ENCODE measurements around the gene CNIH1.

- TF ChIP-seq, protein P1, sequence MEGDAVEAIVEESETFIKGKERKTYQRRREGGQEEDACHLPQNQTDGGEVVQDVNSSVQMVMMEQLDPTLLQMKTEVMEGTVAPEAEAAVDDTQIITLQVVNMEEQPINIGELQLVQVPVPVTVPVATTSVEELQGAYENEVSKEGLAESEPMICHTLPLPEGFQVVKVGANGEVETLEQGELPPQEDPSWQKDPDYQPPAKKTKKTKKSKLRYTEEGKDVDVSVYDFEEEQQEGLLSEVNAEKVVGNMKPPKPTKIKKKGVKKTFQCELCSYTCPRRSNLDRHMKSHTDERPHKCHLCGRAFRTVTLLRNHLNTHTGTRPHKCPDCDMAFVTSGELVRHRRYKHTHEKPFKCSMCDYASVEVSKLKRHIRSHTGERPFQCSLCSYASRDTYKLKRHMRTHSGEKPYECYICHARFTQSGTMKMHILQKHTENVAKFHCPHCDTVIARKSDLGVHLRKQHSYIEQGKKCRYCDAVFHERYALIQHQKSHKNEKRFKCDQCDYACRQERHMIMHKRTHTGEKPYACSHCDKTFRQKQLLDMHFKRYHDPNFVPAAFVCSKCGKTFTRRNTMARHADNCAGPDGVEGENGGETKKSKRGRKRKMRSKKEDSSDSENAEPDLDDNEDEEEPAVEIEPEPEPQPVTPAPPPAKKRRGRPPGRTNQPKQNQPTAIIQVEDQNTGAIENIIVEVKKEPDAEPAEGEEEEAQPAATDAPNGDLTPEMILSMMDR (IDR thresholded peaks at IDR 0.05): no peak
- TF ChIP-seq POLR2A (IDR thresholded peaks at IDR 0.05): no peak
These were observed 9.4 kb upstream of the CNIH1 start for GRCh38 chr14:54450535-54450934.
